22Rv1 (cell line): ENCODE results near the gene FAM241A.

ENCODE experiments used
- ZFX ChIP-seq: fragments of 450-650 bp; IDR thresholded peaks from 2 replicates; pipeline ENCODE4 v1.6.1; 2017; ENCODE audit warnings: antibody characterized with exemption, borderline replicate concordance
- TF ChIP-seq, protein P1 (sequence below): fragments of 450-650 bp; IDR thresholded peaks from 2 replicates; pipeline ENCODE4 v1.5.1; 2017; ENCODE audit warnings: mild to moderate bottlenecking

DNA sequence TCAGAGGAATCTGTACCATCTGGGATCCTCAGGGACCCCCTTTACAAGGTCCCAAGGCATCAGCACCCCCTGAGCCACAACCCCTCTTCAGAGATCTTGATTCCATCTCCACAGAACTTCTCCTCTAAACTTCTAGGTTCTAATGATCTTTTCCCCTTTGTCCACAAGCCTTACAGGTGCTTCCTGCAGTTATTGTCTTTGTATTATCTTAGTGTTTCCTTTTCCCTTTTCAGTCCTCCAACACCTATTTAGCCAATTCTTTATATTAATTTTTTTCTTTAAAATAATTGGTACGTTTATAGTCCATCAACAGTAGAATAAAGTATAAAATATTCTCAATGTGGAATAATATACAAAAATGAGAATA is 35.2 kb upstream of the FAM241A start:
- TF ChIP-seq, protein P1, sequence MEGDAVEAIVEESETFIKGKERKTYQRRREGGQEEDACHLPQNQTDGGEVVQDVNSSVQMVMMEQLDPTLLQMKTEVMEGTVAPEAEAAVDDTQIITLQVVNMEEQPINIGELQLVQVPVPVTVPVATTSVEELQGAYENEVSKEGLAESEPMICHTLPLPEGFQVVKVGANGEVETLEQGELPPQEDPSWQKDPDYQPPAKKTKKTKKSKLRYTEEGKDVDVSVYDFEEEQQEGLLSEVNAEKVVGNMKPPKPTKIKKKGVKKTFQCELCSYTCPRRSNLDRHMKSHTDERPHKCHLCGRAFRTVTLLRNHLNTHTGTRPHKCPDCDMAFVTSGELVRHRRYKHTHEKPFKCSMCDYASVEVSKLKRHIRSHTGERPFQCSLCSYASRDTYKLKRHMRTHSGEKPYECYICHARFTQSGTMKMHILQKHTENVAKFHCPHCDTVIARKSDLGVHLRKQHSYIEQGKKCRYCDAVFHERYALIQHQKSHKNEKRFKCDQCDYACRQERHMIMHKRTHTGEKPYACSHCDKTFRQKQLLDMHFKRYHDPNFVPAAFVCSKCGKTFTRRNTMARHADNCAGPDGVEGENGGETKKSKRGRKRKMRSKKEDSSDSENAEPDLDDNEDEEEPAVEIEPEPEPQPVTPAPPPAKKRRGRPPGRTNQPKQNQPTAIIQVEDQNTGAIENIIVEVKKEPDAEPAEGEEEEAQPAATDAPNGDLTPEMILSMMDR, result no peak
- TF ChIP-seq ZFX, result no peak
